Measurements from ENCODE around the gene FREM2.

GRCh38 chr13:38854226-38854625, 167.3 kb downstream of the FREM2 start:
- TF ChIP-seq FOXP1 (IDR thresholded peaks at IDR 0.05) (no peak), FOXP1 (CRISPR knock-in tag; IDR thresholded peaks at IDR 0.05) (no peak), ESRRA (CRISPR knock-in tag; IDR thresholded peaks at IDR 0.05; ENCODE audit: low read depth) (no peak), ZKSCAN5 (CRISPR knock-in tag; IDR thresholded peaks at IDR 0.05) (no peak)
